G401.6 (cell line): ENCODE data around the gene ANK2.
A peak's percentile ranks its signal among the peaks of the same experiment; 100 is the strongest.

ENCODE experiments used
- FAIRE-seq: peaks from 2 replicates; lab custom pipeline; 2012; peaks lifted over from hg19 to GRCh38; lab: Jason Lieb, UNC

ANK2 gene

DNA sequence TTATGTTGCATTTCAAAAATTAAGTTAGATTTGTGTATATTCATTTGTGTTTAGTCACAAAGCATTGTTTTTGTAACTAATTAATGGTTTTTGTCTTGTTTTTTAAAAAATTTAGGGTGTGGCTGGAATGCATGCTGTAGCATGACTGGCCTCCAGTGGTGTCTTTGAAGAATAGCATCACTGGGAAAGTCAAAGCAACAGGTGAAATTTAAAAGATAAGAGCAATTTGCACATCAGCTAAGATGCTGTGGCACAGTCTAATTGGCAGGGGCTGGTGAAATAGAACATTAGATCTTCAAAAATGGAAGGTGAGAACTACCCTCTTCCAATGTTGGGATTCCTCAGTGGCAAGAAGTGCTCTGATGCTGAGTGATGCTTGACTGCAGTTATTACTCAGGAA is 45.3 kb downstream of the ANK2 start:
- peak; percentile 69 for FAIRE-seq

DNA sequence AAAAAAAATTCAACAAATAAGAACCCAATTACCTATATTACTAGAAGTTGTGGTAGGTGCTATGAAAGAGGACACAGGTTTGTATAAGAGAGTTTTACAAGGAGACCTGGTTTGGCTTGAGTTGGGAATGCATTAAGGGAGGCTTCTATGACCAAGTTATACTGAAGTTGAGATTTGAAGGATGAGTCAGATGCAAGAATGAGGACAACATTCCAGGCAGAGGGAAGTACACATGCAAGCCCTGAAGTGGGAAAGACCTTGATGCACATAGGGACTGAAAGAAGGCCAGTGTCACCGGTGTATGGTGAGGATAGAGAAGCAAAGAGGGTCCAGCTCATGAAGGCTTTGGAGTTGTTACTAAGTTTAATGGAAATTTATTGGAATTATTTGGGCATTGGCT is 52.2 kb downstream of the ANK2 start:
- no peak for FAIRE-seq

DNA sequence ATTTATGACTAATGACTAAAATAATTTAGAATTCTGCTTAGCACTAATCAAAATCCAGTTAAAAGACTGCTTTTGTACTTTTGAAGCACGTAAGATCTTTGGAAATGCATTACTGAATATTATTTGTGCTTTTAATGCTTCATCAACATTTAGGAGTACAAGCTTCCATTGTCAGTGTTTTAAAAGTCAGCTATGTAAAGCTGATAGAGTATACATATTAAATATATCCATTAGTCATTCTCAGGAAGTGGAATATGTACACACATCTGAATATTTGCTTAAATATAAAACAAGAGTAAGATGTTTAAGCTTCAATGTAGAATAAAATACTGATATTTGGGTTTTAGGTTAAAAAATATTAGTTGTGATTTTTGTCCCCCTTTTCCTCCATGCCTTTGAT is 54.1 kb downstream of the ANK2 start:
- FAIRE-seq, result no peak

DNA sequence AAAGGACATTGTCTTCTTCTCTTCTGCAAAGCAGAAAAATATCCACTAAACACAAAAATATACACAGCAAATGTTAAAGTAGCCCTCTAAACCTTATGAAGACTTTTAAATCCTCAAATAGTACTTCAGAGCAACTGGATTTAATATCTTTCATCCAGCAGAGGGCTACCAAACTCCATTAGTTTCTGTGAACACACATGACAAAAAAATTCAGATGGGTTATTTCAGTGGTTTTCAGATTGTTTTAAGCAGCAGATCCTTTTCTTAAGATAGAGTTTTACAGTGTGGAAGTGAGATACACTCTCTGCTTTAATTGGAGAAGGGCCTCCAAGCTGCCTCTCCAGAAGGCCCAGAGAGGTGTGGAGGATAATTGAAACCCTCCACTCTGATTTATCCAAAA is 56.7 kb downstream of the ANK2 start:
- peak; percentile 61 for FAIRE-seq

DNA sequence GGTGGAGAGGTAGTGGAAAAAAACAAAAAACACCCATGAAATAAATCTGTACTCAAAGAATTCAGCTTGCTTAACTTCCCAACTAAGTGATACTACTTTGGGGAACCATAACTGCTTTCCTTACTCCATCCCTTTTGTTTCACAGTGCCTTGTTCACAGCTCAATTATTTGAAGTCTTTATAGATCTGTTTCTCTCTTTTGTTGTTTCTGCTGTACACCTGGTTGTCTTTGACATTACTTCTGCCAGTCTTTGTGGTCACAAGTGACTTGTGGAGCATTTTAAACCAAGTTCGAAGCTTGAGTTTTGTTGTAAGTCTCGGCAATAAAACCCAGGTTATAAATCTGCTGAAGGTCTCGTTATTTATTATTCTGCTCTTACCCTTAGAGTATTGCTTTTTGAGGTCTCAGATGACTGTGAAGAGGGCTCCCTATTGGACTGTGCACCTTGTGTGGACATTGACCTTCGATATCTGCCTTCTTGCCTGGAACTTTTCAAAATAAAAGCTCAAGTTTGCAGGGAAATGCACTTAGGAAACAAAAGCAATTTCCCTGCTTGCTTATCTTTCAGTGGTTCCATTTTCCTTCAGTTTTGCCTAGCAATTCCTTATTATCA is 59.8 kb downstream of the ANK2 start:
- no peak for FAIRE-seq

DNA sequence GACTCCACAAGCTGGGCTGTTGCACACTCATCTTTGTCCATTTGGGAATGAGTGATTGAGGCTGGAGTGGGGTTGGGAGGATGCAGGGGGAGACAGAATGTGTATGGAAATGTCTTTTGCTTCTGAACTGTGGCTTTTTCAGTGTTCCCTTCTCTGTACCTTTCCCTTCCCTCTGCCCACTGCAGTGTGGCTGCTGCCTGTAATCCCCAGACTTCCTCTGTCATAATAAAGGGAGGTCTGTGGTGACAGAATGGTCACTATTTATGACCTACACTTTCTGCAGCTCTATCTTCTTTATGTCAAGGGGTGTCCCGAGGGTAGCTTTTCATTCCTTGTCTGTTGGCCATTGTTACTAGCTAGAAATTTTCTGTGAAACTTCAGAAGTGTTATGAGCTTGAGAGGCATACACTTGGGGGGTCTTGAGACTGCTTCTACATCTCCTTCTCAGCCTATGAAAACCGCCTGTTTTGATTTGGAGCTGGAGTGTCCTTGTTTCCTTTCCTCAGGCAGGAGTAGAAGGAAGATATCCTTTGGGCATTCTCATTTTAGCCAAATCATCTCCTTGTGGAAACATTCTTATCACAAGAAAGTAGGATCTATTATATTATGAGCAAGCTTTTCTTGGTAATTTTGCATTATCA is 63.0 kb downstream of the ANK2 start:
- no peak for FAIRE-seq

DNA sequence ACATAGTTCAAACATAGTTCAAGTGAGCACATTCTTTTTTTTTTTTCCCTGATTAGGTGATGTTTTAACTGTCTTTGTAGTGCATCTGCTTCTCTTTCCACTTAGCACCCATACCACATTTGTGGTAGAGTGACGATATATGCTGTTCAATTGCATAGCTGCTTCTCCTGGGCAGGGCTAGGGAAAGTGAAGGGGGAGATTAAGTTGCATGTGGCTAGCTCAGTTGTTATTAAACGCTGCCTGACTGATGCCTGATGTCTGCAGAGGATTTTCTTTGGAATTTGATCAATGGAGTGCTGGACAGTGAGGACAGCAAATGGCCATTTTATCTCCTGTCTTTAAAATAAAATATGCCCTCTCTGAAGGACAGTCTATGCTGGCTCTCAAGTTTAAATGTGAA is 63.7 kb downstream of the ANK2 start:
- no peak for FAIRE-seq

DNA sequence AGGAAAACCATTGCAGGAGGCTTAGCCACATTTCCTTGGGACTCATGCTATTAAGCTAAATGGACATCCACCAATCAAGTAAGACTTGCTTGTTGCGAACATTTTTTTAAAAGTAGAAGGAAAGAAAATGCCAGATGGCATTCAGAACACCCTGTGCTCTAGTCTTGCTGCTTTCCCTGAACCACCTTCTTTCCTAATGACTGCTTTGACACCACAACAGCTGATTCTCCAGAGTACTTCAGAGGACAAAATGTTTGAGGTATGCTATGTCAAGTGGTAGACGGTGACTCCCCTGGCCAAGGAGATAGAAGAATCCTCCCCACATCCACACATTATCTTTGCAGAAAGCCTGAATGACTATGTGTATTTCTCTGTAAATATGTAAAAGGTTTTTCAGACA is 65.4 kb downstream of the ANK2 start:
- no peak for FAIRE-seq

DNA sequence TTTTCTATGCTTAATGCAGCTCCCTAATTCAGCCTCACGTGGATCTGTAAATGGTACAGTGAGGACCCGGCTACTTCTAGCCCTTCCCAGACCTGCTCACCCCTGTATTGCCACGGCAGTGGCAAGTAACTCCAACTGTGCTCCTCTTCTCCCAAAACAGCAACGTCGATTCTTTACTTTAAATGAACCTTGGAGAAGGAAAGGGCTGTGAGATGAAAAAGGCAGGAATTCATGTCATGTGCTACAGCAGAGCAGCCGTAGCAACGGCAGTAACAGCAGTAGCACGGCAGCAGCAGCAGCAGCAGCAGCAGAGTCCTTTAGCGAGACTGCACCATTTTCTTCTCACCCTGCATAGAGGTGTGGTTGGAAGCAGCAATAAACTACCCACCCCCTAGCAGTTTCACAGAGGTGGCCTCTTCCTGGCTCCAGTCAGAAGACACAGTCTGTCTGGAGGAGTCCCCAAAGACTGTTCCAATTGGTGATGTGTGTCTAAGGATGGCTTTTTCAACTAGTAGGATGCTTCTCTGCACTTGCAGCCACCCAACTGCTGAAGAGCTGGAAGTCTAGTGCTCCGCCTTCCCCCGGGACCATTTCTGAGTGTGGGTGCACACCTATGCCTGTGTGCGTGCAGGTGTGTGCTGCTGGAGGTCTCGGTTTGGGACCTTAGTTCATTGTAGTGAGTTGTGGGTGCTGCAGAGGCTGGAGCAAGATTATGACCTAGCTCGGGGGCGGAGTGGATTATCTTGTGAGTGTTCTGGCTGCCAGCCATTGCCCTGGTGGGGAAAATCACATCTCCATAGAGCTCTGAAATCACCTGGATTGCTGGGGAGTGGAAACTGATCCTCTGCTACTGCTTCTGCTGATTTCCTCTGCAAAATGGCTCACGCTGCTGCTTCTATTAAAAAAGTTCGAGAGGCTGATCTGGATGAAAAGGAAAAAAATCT is 67.2 kb downstream of the ANK2 start:
- no peak for FAIRE-seq

DNA sequence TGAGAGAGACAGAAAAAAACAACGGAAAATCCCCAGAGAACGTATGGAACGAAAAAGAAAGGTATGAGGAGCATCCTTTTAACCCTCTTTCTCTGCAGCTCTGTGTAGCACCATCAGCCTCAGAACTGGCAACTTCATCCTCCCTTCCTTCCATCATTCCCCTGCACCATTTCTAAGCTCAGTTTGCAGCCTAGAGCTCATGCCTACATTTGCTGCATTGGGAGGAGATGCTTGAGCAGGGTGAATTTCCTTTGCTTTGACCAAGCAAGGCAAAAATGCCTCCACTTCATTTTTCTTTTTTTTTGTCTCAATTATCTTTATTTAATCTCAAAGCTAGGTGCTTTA is 67.9 kb downstream of the ANK2 start:
- FAIRE-seq, result no peak

DNA sequence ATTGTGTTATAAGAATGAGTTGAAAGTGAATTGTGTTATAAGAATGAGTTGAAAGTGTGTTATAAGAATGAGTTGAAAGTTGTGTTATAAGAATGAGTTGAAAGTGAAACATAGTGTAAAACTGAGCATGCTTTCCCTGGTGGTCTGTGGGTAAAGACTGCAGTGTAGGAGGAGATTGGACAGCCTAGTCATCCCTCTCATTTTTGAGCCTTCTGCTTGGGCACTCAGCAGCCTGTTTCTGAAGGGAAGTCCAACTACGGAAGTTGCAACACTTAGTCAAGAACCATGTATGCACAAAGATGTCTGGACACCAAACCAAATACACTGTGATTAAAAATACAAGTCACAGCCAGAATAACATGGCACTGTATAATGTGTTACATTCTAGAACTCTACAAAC is 72.6 kb downstream of the ANK2 start:
- no peak for FAIRE-seq

DNA sequence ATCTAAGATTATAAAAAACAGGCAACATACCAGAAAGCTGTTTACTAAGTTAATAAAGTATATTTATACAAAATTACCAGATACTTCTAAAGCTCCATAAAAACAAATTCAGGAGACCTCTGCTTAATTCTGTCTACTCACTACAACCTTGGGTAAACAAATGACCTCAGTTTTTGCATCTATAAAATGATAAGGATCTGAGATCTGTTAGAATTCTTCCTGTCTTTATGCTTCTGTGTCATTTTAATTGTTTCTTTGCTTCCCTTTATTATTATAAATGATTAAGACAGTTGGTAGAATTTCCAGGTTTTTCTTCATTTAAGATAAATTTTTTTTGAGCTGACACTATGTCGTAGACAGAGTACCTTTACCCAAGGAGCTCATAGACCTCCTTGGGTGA is 76.0 kb downstream of the ANK2 start:
- FAIRE-seq, result no peak

DNA sequence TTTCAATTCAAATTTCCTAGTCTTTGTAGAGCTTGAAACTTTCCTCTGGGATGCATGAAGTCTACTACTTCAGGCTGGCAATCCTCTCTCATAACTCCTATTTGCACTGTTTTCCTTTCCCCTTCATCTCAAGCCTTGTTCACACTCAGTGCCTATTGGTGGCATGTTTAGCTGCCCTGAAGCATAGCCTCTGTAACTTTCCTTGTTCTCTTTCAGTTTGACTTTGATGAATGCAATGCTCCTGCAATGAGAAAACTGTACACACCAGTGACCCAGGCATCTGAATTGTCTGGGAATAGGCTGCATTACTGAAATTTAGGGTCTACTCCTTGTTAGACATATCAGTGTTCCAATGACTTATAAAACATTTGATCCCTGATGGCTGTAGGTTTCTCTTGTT is 81.7 kb downstream of the ANK2 start:
- no peak for FAIRE-seq

DNA sequence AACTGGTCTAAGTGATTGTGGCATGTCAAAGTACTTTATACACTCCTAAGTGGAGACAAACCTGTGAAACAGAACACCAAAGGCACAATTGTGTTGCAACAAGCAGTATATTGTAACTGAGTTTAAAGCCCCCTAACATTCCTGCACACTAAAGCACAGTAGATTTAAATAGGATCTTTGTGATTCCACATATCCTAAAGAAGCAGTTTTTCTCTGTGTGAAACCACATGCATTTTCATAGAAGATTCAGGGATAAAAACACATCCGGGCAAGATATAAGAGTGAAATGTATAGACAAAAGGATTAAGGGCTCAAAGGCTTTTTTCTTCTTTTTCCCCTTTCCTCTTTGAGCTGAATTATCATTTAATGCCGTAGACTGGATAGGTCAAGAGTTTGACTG is 82.2 kb downstream of the ANK2 start:
- FAIRE-seq, result no peak

DNA sequence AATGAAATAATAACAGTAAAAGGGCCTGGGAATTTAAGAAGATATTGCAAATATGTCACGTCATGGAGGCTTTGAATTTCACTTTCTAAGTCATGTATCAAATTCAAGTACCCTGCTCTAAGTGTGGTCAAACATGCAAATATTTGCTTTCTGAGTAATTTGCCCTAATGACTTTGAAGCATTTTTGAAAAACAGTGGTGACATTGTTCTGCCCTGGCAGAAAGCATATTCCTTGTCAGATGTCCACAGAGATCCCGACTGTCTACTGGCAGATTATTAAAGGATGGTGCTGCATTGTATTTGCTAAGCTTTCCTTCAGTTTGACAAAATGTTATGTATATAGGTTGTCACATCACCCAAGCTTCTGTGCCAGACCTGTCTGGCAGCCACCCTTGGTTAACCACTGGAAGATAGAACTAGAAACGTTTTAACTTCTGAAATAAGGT is 92.5 kb downstream of the ANK2 start:
- no peak for FAIRE-seq

DNA sequence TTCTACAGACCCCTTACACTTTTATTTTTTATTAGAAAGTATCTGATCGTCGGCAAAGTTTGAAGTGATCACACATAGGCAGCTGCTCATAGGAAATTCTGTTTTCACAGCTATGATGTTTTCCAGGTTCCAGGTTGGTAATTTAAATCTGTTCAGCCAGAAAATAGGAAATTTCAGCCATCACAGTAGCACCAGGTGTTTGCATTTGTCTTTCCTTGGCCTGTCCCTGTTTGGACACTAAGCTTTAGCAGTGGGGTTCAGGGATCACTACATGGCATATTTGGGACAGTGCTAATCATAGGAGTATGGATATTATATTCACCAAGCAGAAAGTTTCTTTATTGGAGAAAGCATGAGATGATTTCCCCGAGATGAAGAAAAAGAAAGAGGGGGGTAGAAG is 92.9 kb downstream of the ANK2 start:
- FAIRE-seq, result no peak

DNA sequence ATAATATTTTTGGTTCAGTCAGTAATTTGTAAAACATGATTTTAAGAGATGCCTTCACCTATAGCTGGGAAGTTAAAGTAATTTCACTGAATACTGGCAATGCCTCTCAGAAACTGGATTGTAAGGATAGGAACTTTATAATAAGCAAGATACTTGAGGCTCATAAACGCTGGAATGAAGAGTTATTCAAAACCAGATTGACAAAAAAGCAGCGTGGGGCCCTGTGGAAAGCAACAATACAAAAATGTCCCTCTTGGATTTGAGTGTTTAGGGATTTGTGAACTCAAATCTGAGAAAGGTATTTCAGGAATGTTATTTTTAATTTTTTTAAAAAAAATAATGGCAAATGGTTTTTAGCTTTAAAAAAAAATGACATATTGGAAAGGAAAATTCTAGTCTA is 94.6 kb downstream of the ANK2 start:
- FAIRE-seq, result no peak

DNA sequence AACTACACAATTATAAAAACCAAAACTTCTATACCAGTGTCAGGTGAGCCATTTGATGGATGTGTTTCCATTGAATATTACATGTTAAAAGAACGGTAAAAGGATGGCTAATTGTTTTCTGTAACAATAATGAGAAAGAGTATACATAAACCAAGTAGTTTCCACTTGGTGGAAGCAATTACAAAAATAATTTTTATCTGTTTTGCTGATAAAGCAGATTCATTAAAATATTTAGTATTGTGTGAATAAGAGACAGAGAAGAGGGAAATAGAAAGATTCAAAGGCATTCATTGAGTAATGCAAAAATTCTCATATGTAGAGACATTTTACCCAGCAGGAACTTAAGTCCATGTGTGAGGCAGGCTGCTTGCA is 95.7 kb downstream of the ANK2 start:
- FAIRE-seq, result no peak

DNA sequence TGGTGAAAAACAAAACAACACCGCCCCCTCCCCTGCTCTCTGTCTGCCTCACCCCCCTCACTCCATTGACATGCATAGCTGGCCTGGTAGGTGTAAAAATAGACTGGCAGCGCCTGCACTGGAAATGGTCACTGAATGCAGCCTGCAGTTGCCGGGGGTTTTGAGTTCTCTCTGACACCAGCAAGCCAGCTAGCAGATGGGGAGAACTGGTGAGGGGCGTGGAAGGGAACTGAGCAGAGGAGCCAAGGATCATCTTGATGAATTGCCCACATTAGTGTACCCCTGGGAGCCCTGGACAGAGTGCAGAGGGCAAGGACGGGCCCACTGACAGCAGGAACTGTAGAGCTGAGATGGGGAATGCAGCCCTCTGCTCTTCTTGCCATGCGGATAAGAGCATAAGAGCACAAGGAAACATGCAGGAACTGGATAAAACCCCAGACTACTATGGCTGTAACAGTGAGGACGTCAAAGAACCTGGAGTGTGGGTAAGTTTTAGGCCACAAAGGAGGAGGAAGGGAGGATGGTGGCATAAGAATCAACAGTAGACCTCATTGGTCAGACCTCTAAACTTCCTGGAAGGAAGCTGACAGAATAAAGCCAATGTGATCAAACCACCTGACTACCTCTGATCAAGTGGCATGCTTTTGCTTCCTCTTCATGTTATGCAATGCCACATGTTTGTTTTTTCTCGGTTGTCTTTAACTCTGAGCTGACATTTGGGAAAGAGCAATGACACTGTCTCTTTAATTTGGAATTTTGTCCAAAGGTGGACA is 96.3 kb downstream of the ANK2 start:
- FAIRE-seq, result no peak

DNA sequence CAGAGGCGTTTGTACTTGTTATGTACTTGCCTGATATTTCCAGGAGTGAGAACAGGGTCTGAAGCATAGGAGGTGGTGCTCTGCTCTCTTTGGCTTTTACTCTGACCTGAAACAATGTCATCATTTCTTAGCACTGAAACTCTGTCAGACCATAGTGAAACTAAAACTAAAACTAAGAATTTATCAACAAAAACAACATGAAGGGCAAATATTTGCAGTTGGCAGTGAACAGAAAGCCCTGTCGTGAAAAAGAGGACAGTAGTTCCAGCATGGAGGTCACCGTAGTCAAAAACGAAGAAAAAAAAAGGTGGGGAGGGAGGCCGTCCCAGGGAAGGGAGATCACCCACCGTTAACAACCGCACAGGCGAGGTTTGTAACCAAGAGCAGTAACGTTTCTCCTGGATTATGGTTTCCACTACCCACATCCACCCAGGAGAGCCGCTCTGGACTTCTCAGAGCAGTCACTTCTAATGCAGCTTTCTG is 97.5 kb downstream of the ANK2 start:
- no peak for FAIRE-seq

DNA sequence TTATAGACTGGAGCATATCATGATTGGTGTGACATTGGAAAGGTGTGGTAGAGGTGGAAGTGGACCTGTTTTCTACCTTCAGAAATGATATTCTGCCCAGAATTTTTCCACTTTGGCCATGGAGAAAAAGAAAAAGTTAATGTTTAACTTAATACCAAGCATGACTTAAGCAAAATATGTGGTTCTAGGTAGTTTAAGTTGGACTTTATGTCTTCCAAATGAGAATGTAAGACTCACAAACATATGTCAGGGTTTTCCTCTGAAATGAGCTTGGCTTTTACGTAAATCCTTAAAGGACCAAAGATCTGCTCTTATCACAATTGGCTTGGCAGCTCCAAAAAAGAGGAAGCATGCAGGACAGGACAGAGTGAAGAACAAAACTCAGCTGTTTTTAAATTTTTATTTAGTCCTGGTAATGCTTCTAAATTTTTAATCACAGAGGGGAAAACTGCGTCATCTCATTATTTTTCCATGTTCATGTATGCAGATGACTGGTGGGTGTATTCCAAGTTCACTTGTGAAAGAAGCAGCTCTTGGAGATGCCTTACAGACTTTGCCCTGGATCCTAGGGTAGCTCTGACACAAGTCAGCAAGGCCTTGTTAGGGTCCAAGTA is 98.2 kb downstream of the ANK2 start:
- no peak for FAIRE-seq

DNA sequence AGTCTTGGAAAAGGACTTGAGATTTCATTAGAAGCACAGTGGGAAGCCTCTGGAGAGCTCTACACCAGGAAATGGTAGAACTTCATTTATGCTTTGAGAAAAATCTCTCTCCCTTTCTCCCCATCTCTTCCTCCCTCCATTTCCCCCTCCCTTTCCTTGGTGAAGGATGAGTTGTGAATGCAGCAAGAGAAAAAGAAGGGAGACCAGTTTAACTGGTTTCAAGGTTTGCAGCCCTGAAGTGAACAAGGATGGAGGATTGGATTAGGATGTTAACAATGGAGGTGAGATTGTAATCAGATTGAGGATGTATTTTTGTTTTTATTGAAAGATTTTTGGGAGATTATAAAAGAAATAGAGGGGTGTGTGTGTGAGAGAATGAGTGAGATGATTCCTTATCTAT is 99.5 kb downstream of the ANK2 start:
- FAIRE-seq, result no peak
